GM12878 (cell line): ENCODE results near the gene PRSS27. TPM values are rescaled to one million over a fixed set of nuclear protein-coding genes. Genes with fewer than 3 reads are reported as not detected.

Source experiments
- ATF2 ChIP-seq: IDR thresholded peaks from 2 replicates; pipeline ENCODE4 v1.6.1; 2012; ENCODE audit warnings: low read length, inconsistent platforms
- BCL3 ChIP-seq: IDR thresholded peaks from 2 replicates; pipeline ENCODE4 v1.6.1; 2011; ENCODE audit warnings: borderline replicate concordance, low read depth, mild to moderate bottlenecking, moderate library complexity, low read length; ENCODE audit not compliant: insufficient read depth, poor library complexity, severe bottlenecking
- CREB1 ChIP-seq: IDR thresholded peaks from 2 replicates; pipeline ENCODE4 v1.6.1; 2012; ENCODE audit warnings: low read depth, mild to moderate bottlenecking, inconsistent platforms
- E4F1 ChIP-seq: fragments of 450-650 bp; IDR thresholded peaks from 2 replicates; pipeline ENCODE4 v1.6.1; 2018; ENCODE audit warnings: borderline replicate concordance, mild to moderate bottlenecking; ENCODE audit not compliant: partially characterized antibody
- EP300 ChIP-seq, 2 experiments: fragments of 150-350 bp in 1 of 2; IDR thresholded peaks; 2 replicates each; pipeline ENCODE4 v1.6.1; 2011 to 2012; ENCODE audit warnings: low read depth in 2 of 2, low read length in 2 of 2, borderline replicate concordance in 1 of 2, improper control_type of control experiment in 1 of 2, inconsistent platforms in 1 of 2; ENCODE audit not compliant: control insufficient read depth in 1 of 2
- EZH2 ChIP-seq: IDR thresholded peaks from 2 replicates; pipeline ENCODE4 v1.6.1; 2012; ENCODE audit warnings: low read depth, mild to moderate bottlenecking, control low read depth, inconsistent platforms, low read length, borderline replicate concordance; ENCODE audit not compliant: control insufficient read depth
- HCFC1 ChIP-seq: fragments of 150-350 bp; IDR thresholded peaks from 2 replicates; pipeline ENCODE4 v1.6.1; 2014; ENCODE audit warnings: low read length
- HDAC6 ChIP-seq: fragments of 200-600 bp; sonication (generic); IDR thresholded peaks from one replicate; pipeline ENCODE4 v1.8.0; 2017; ENCODE audit warnings: antibody characterized with exemption; ENCODE audit not compliant: unreplicated experiment
- IRF3 ChIP-seq: fragments of 450-650 bp; IDR thresholded peaks from 2 replicates; pipeline ENCODE4 v1.6.1; 2014; ENCODE audit warnings: mild to moderate bottlenecking
- NFYA ChIP-seq: IDR thresholded peaks from 2 replicates; pipeline ENCODE4 v1.6.1; 2011; ENCODE audit warnings: low read depth, mild to moderate bottlenecking, low read length, improper control_type of control experiment, borderline replicate concordance
- STAT3 ChIP-seq: IDR thresholded peaks from 2 replicates; pipeline ENCODE4 v1.6.1; 2011; ENCODE audit warnings: low read depth, low read length, improper control_type of control experiment
- SUZ12 ChIP-seq: fragments of 200-600 bp; sonication (generic); IDR thresholded peaks from one replicate; pipeline ENCODE4 v1.6.1; 2018; ENCODE audit warnings: antibody characterized with exemption, mild to moderate bottlenecking; ENCODE audit not compliant: unreplicated experiment
- ZBED1 ChIP-seq: IDR thresholded peaks from 2 replicates; pipeline ENCODE4 v1.6.1; 2016; ENCODE audit warnings: borderline replicate concordance
- ZNF687 ChIP-seq: fragments of 450-650 bp; IDR thresholded peaks from 2 replicates; pipeline ENCODE4 v1.6.1; 2017; ENCODE audit warnings: mild to moderate bottlenecking, moderate library complexity
- polyA plus RNA-seq, 11 experiments: library from polyadenylated mRNA; depleted of rRNA in 4 of 11; unstranded in 6 of 11; stranded (reverse) in 5 of 11; fragments of >200 nt; fragmentation: Nextera tagmentation in 4 of 11; fragmentation: Illumina TruSeq in 1 of 11; extraction: Ambion mirVana in 4 of 11; extraction: Trizol in 1 of 11; gene quantifications; 1 replicate in 1 of 11; 2 replicates in 10 of 11; pipeline versions ENCODE4 v1.2.1 to v1.2.3, GENCODE V29; 2011 to 2016; ENCODE audit warnings: inconsistent platforms in 2 of 11, missing spikeins in 2 of 11, low read depth in 1 of 11
- total RNA-seq, 4 experiments: library from RNA; depleted of rRNA in 3 of 4; stranded (reverse); fragments of >200 nt in 3 of 4; fragmentation: Illumina TruSeq in 1 of 4; extraction: Trizol in 1 of 4; gene quantifications; 2 replicates each; pipeline versions ENCODE4 v1.2.1 to v1.2.3, GENCODE V29; 2013 to 2021

The PRSS27 gene
- total and polyA plus RNA-seq, 10 of the 15 experiments (the other 5 are each of a cell fraction or from before 2014, with no cell fraction given) = 0.18 to 1.8 (median 0.51) TPM; not detected in 2

- TF ChIP-seq E4F1 (peak; percentile 66), STAT3 (no peak), EP300 (IDR thresholded peaks at IDR 0.05; ENCODE audit: borderline replicate concordance in 1 of 2, control insufficient read depth in 1 of 2, low read depth in 2 of 2, low read length in 2 of 2) (0 out of 4 replicates have a peak, but pooled peaks of 1 of the 2 experiments have one; percentile 32), NFYA (no peak), ATF2 (no peak), ZNF687 (peak; percentile 83), ZBED1 (no peak), EZH2 (no peak), IRF3 (peak; percentile 45; the same call in 1 of the 2 replicates), HDAC6 (peak; percentile 59), SUZ12 (no peak), CREB1 (peak; percentile 95), HCFC1 (peak; percentile 95), BCL3 (peak; percentile 41)
These were observed 37.6 kb downstream of the PRSS27 start, which contains the start of gene KCTD5 (continued) for GRCh38 chr16:2682209-2683021.
